H1 (cell line): Measurements from ENCODE around the gene ARHGEF16. TPM values are rescaled to one million over a fixed set of nuclear protein-coding genes. Genes with fewer than 3 reads are reported as not detected.

Source experiments
- CTCF ChIA-PET: fragments of 300-600 bp; sonication (Branson Sonifier 250); formaldehyde crosslinking; loops from one replicate; lab custom pipeline; 2021; ENCODE audit not compliant: partially characterized antibody; lab: Charles Lee
- POLR2A ChIA-PET: fragments of 300-600 bp; sonication (Branson Sonifier 250); formaldehyde crosslinking; loops from one replicate; lab custom pipeline; 2021; ENCODE audit warnings: inconsistent platforms; ENCODE audit not compliant: partially characterized antibody; lab: Charles Lee
- DNase-seq, 2 experiments: peaks; one replicate each; pipeline versions ENCODE4 v3.0.0 to v3.0.0-alpha.2; 2010 to 2022; ENCODE audit warnings: low spot score in 2 of 2, low read depth in 1 of 2, mixed read lengths in 1 of 2
- FAIRE-seq: peaks from 2 replicates; lab custom pipeline; 2011; peaks lifted over from hg19 to GRCh38; lab: Jason Lieb, UNC
- H2AFZ ChIP-seq: 2 replicates; pipeline ENCODE4 v1.8.1; 2012; ENCODE audit warnings: low read length, inconsistent platforms
- H2AK5ac ChIP-seq: 2 replicates; pipeline ENCODE4 v1.6.1; 2013; ENCODE audit warnings: low read depth, low read length
- H2BK120ac ChIP-seq: replicated peaks from 2 replicates; pipeline ENCODE3; 2013; ENCODE audit warnings: low read depth, low read length, inconsistent platforms
- H2BK12ac ChIP-seq: 2 replicates; pipeline ENCODE4 v1.6.1; 2013; ENCODE audit warnings: low read depth, low read length
- H2BK15ac ChIP-seq: 2 replicates; pipeline ENCODE4 v1.6.1; 2013; ENCODE audit warnings: low read length
- H2BK20ac ChIP-seq: 2 replicates; pipeline ENCODE4 v1.6.1; 2013; ENCODE audit warnings: low read length
- H2BK5ac ChIP-seq: 2 replicates; pipeline ENCODE4 v1.6.1; 2013; ENCODE audit warnings: low read depth, low read length
- H3K14ac ChIP-seq: 2 replicates; pipeline ENCODE4 v1.6.1; 2013; ENCODE audit warnings: inconsistent platforms; ENCODE audit not compliant: insufficient read length
- H3K18ac ChIP-seq: 2 replicates; pipeline ENCODE4 v1.6.1; 2013; ENCODE audit warnings: low read length; ENCODE audit errors: extremely low read depth
- H3K23ac ChIP-seq: 2 replicates; pipeline ENCODE4 v1.6.1; 2013; ENCODE audit warnings: inconsistent platforms; ENCODE audit not compliant: insufficient read length
- H3K23me2 ChIP-seq: 2 replicates; pipeline ENCODE4 v1.6.1; 2013; ENCODE audit warnings: low read depth, low read length
- H3K27ac ChIP-seq: 2 replicates; pipeline ENCODE4 v1.6.1; 2011; ENCODE audit warnings: low read depth, low read length, inconsistent platforms
- H3K27me3 ChIP-seq, 4 experiments: replicated peaks in 1 of 4; 1 replicate in 1 of 4; 2 replicates in 3 of 4; pipeline versions ENCODE4 v1.6.1 to v1.8.1; 2011 to 2013; ENCODE audit warnings: low read length in 3 of 4, mild to moderate bottlenecking in 3 of 4, inconsistent platforms in 2 of 4, mixed read lengths in 2 of 4, moderate library complexity in 1 of 4; ENCODE audit not compliant: control insufficient read depth in 3 of 4, insufficient read depth in 3 of 4; ENCODE audit errors: extremely low read depth in 1 of 4
- H3K36me3 ChIP-seq, 4 experiments: 2 replicates each; pipeline versions ENCODE4 v1.6.1 to v1.8.1; 2011 to 2013; ENCODE audit warnings: mild to moderate bottlenecking in 4 of 4, low read length in 3 of 4, moderate library complexity in 2 of 4, control low read depth in 1 of 4, inconsistent platforms in 1 of 4; ENCODE audit not compliant: insufficient read depth in 4 of 4, control insufficient read depth in 2 of 4
- H3K4ac ChIP-seq: replicated peaks from 2 replicates; pipeline ENCODE3; 2013; ENCODE audit warnings: low read length, low read depth, mixed read lengths, inconsistent platforms; ENCODE audit not compliant: insufficient read length
- H3K4me1 ChIP-seq, 4 experiments: replicated peaks in 1 of 4; 1 replicate in 1 of 4; 2 replicates in 3 of 4; pipeline versions ENCODE4 v1.6.1 to v1.8.1; 2011 to 2013; ENCODE audit warnings: low read length in 3 of 4, inconsistent platforms in 2 of 4, mixed read lengths in 1 of 4; ENCODE audit not compliant: insufficient read depth in 4 of 4, control insufficient read depth in 3 of 4
- H3K4me2 ChIP-seq, 2 experiments: 2 replicates each; pipeline versions ENCODE4 v1.6.1 to v1.8.1; 2011 to 2013; ENCODE audit warnings: low read depth in 2 of 2, low read length in 2 of 2, control low read depth in 1 of 2, inconsistent platforms in 1 of 2, mild to moderate bottlenecking in 1 of 2; ENCODE audit not compliant: insufficient read depth in 1 of 2
- H3K4me3 ChIP-seq, 4 experiments: fragments of 200-600, 300-600 bp in 1 of 4; sonication (generic), shearing (Covaris generic), sonication (Bioruptor Twin) in 1 of 4; 2 replicates each; pipeline versions ENCODE4 v1.5.1 to v1.8.1; 2011 to 2016; ENCODE audit warnings: low read length in 4 of 4, low read depth in 3 of 4, control low read depth in 2 of 4, inconsistent platforms in 2 of 4, mild to moderate bottlenecking in 2 of 4, mixed read lengths in 1 of 4, moderate library complexity in 1 of 4; ENCODE audit not compliant: insufficient read depth in 2 of 4; ENCODE audit errors: extremely low read depth in 1 of 4
- H3K56ac ChIP-seq: replicated peaks from 2 replicates; pipeline ENCODE3; 2013; ENCODE audit warnings: low read depth, mild to moderate bottlenecking, mixed read lengths, low read length, inconsistent platforms; ENCODE audit not compliant: insufficient read length
- H3K79me1 ChIP-seq: 2 replicates; pipeline ENCODE4 v1.6.1; 2013; ENCODE audit warnings: low read depth, low read length, control low read depth
- H3K79me2 ChIP-seq, 2 experiments: 2 replicates each; pipeline versions ENCODE4 v1.6.1 to v1.8.1; 2012 to 2013; ENCODE audit warnings: low read length in 2 of 2, mild to moderate bottlenecking in 2 of 2, inconsistent platforms in 1 of 2; ENCODE audit not compliant: insufficient read depth in 2 of 2, control insufficient read depth in 1 of 2
- H3K9ac ChIP-seq, 4 experiments: replicated peaks in 1 of 4; 1 replicate in 1 of 4; 2 replicates in 3 of 4; pipeline versions ENCODE4 v1.6.1 to v1.8.1; 2011 to 2013; ENCODE audit warnings: low read depth in 3 of 4, low read length in 3 of 4, control low read depth in 2 of 4, mild to moderate bottlenecking in 2 of 4, moderate library complexity in 2 of 4, inconsistent platforms in 1 of 4; ENCODE audit errors: extremely low read depth in 1 of 4
- H3K9me3 ChIP-seq, 2 experiments: 2 replicates each; pipeline versions ENCODE4 v1.6.1 to v1.8.1; 2012 to 2013; ENCODE audit warnings: mild to moderate bottlenecking in 2 of 2, moderate library complexity in 2 of 2, control low read depth in 1 of 2, inconsistent platforms in 1 of 2, low read depth in 1 of 2, low read length in 1 of 2, mixed read lengths in 1 of 2; ENCODE audit not compliant: insufficient read depth in 2 of 2
- H4K20me1 ChIP-seq, 2 experiments: replicated peaks in 1 of 2; 2 replicates each; pipeline versions ENCODE3 to v1.8.1; 2011 to 2013; ENCODE audit warnings: inconsistent platforms in 2 of 2, low read length in 2 of 2, mild to moderate bottlenecking in 1 of 2; ENCODE audit not compliant: insufficient read depth in 2 of 2, control insufficient read depth in 1 of 2
- H4K5ac ChIP-seq: 2 replicates; pipeline ENCODE4 v1.6.1; 2013; ENCODE audit warnings: low read length, low read depth, mixed read lengths, inconsistent platforms; ENCODE audit not compliant: insufficient read length
- H4K8ac ChIP-seq: 2 replicates; pipeline ENCODE4 v1.8.0; 2013; ENCODE audit warnings: mild to moderate bottlenecking, moderate library complexity, low read length, inconsistent platforms; ENCODE audit not compliant: insufficient read depth; ENCODE audit errors: extremely low read depth
- H4K91ac ChIP-seq: replicated peaks from 2 replicates; pipeline ENCODE3; 2013; ENCODE audit warnings: low read length, mixed read lengths, inconsistent platforms; ENCODE audit not compliant: insufficient read length
- FOSL1 ChIP-seq: IDR thresholded peaks from 2 replicates; pipeline ENCODE4 v1.6.1; 2011; ENCODE audit warnings: mild to moderate bottlenecking, low read depth, low read length, moderate library complexity; ENCODE audit not compliant: insufficient read depth
- POLR2AphosphoS5 ChIP-seq: IDR thresholded peaks from 2 replicates; pipeline ENCODE4 v1.6.1; 2011; ENCODE audit warnings: low read depth, low read length
- RBBP5 ChIP-seq: IDR thresholded peaks from 2 replicates; pipeline ENCODE4 v1.7.1; 2012; ENCODE audit warnings: low read depth, mild to moderate bottlenecking, inconsistent platforms, low read length, moderate library complexity, borderline replicate concordance
- SP1 ChIP-seq: IDR thresholded peaks from 2 replicates; pipeline ENCODE4 v1.6.1; 2011; ENCODE audit warnings: low read depth, low read length
- SRF ChIP-seq: IDR thresholded peaks from 2 replicates; pipeline ENCODE4 v1.6.1; 2011; ENCODE audit warnings: mild to moderate bottlenecking, low read depth, low read length, moderate library complexity
- WGBS, 2 experiments: shearing (Covaris generic) in 1 of 2; methylation state at CpG; one replicate each; pipeline versions ENCODE4 v1.1.6 to v1.1.7; 2013 to 2015; ENCODE audit warnings: low lambda C conversion rate in 2 of 2, mixed read lengths in 2 of 2, inconsistent platforms in 1 of 2, low coverage in 1 of 2, missing lambda C conversion rate in 1 of 2; ENCODE audit not compliant: insufficient replicate concordance in 2 of 2, insufficient coverage in 1 of 2, insufficient read length in 1 of 2; ENCODE audit errors: extremely low coverage in 1 of 2, missing lambda C conversion rate in 1 of 2; 5-methylcytosine and 5-hydroxymethylcytosine counted together
- polyA plus RNA-seq, 7 experiments: library from polyadenylated mRNA; depleted of rRNA in 3 of 7; stranded (reverse) in 5 of 7; unstranded in 2 of 7; fragments of >200 nt in 5 of 7; fragments of 200-250 nt in 2 of 7; gene quantifications; 1 replicate in 5 of 7; 2 replicates in 1 of 7; 4 replicates in 1 of 7; pipeline versions ENCODE4 v1.2.1 to v1.2.3, GENCODE V29; 2011 to 2013; ENCODE audit warnings: missing spikeins in 2 of 7, mixed read lengths in 2 of 7
- total RNA-seq: library from RNA; stranded (reverse); fragmentation: NEBNext Ultra II Directional; extraction: Animal tissue kit (Norgen Biotek cat#: 25700); gene quantifications from 2 replicates; pipeline ENCODE4 v1.2.1, GENCODE V29; 2021

Gene ARHGEF16
- total and polyA plus RNA-seq, 2 of the 8 experiments (the other 6 are each of a cell fraction or from before 2014, with no cell fraction given) = 18.3 to 20.7 TPM

DNA sequence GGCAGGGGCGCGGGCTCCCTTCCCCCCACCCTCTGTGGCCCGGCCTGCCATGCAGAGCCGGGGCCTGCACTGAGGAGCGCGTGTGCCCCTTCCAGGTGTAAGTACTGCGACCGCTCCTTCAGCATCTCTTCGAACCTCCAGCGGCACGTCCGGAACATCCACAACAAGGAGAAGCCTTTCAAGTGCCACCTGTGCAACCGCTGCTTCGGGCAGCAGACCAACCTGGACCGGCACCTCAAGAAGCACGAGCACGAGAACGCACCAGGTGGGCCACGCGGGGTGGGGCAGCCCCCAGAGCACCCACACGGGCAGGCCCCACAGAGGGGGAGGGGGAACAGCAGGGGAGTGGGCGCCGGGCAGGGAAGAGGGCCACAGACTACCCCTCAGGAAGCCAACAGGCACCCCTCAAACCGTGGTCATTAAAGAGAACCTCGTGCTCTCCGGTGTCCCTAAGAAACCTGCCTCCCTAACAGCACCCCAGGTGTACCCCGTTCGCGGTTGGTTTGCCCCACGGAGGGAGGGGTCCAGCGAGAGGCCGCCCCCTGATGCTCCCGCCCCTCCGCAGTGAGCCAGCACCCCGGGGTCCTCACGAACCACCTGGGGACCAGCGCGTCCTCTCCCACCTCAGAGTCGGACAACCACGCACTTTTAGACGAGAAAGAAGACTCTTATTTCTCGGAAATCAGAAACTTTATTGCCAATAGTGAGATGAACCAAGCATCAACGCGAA lies 28.8 kb upstream of the ARHGEF16 start:
- no peak for TF ChIP-seq FOSL1
- no peak for TF ChIP-seq RBBP5
- no peak for TF ChIP-seq SP1
- no peak for TF ChIP-seq SRF
- no peak for TF ChIP-seq POLR2AphosphoS5
- peaks cover 0 to 6% of the 10 kb centered on the region in 2 experiments for H4K20me1 ChIP-seq
- CTCF ChIA-PET = interaction anchor here (0.6 to 2.7 kb wide), 16 partner anchors 13 to 1007 kb away, joined by 3 to 14 read pairs (median 4); no protein-coding TSS in a partner anchor

More for the DNA sequence above, 28.8 kb upstream of the ARHGEF16 start:
- Histone ChIP-seq H3K18ac (no peak overlapping the region; the same call in 1 of the 2 replicates), H2BK5ac (no peak overlapping the region), H2BK15ac (no peak overlapping the region), H3K4me2 (no peak overlapping the region), H4K5ac (no peak overlapping the region), H2AK5ac (no peak overlapping the region), H2BK120ac (no peak overlapping the region), H2AFZ (no peak overlapping the region), H3K56ac (no peak overlapping the region), H3K9ac (no peak overlapping the region), H3K79me2 (no peaks in the 10 kb centered on the region), H3K9me3 (no peaks in the 10 kb centered on the region; a peak in 1 of 4 replicates), H3K23ac (no peak overlapping the region), H3K14ac (no peak overlapping the region), H3K27ac (no peak overlapping the region), H3K4me3 (no peak overlapping the region), H4K91ac (no peak overlapping the region), H2BK20ac (no peak overlapping the region), H4K8ac (no peak overlapping the region), H3K23me2 (no peaks in the 10 kb centered on the region), H3K4ac (no peak overlapping the region), H3K27me3 (no peaks in the 10 kb centered on the region), H3K4me1 (peaks cover 0 to 2% (median 0%) of the 10 kb centered on the region in 4 experiments; a peak in 1 of 7 replicates), H2BK12ac (no peak overlapping the region), H3K79me1 (no peaks in the 10 kb centered on the region), H3K36me3 (no peaks in the 10 kb centered on the region)
- DNase-seq = no peak
- no peak for FAIRE-seq
- POLR2A ChIA-PET = no interaction called here
- 89% methylated on average over 32 of the region's 44 CpGs; no CpG with 5 or more reads in 1 of the 2 experiments for WGBS, 2 experiments
